ENCODE data around the gene CPT1B. TPM values are rescaled to one million over a fixed set of nuclear protein-coding genes. Genes with fewer than 3 reads are reported as not detected.

The CPT1B gene
- total RNA-seq, 4 donors from 2014 or later: 53.4 to 134 (median 63.7) TPM

DNA sequence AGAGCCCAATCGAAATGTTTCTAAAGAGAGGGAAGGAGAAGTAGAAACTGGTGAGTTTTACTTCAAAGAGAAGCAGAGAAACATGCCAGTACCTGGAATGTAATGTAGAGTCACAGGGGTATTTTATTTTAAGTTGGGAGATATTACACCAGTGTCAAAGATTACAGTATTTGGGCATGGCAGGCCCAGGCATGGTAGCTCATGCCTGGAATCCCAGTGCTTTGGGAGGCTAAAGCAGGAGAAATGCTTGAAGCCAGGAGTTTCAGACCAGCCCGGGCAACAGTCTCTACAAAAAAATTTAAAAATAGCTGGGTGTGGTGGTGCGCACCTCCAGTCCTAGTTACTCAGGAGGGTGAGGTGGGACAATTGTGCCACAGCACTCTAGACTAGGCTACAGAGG, 18.2 kb downstream of the CPT1B start:
- Histone ChIP-seq H3K27ac (no peak overlapping the region), H3K27me3 (no peaks in the 10 kb centered on the region), H3K36me3 (no peaks in the 10 kb centered on the region), H3K4me1 (peaks cover 0 to 10% of the 10 kb centered on the region in 2 donors), H3K4me3 (no peak overlapping the region), H3K9me3 (no peaks in the 10 kb centered on the region)
- in situ Hi-C loops (cut with MboI; ENCODE audit: low sequenced_read_pairs in 4 of 4): no loop called here
- TF ChIP-seq, protein P1, sequence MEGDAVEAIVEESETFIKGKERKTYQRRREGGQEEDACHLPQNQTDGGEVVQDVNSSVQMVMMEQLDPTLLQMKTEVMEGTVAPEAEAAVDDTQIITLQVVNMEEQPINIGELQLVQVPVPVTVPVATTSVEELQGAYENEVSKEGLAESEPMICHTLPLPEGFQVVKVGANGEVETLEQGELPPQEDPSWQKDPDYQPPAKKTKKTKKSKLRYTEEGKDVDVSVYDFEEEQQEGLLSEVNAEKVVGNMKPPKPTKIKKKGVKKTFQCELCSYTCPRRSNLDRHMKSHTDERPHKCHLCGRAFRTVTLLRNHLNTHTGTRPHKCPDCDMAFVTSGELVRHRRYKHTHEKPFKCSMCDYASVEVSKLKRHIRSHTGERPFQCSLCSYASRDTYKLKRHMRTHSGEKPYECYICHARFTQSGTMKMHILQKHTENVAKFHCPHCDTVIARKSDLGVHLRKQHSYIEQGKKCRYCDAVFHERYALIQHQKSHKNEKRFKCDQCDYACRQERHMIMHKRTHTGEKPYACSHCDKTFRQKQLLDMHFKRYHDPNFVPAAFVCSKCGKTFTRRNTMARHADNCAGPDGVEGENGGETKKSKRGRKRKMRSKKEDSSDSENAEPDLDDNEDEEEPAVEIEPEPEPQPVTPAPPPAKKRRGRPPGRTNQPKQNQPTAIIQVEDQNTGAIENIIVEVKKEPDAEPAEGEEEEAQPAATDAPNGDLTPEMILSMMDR (IDR thresholded peaks at IDR 0.05 in 4 of 5, conservative IDR thresholded peaks at IDR 0.05 in 1 of 5): no peak
- no peak for TF ChIP-seq POLR2A (IDR thresholded peaks at IDR 0.05)
- intact Hi-C loops (cut with DNase I; ENCODE audit: low total_unique reads): no loop called here
- DNase-seq: no peak
- ATAC-seq: no peak

DNA sequence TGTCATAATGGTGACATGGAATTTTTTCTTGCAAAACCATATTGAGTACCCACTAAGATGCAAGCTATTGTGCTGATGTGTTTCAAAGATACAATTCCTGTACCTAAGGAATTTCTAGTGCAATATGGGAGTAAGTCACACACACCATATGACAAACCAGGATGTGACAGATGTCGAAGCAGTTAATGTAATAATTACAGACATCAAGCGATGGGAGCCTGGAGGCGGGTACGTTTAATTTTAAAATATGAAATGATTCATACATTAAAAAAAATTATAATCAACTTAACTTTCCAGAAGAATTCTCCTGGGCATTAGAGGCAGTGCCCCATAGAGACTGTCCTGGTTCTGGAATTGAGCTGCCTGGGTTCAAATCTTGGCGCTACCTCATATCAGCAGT, 21.5 kb downstream of the CPT1B start:
- no peaks in the 10 kb centered on the region for H3K9me3 ChIP-seq
- TF ChIP-seq, protein P1 (IDR thresholded peaks at IDR 0.05 in 4 of 5, conservative IDR thresholded peaks at IDR 0.05 in 1 of 5): no peak
- ATAC-seq (no peak), DNase-seq (no peak)
- H3K27me3 ChIP-seq: no peaks in the 10 kb centered on the region
- no peaks in the 10 kb centered on the region for H3K36me3 ChIP-seq
- no peaks in the 10 kb centered on the region for H3K4me1 ChIP-seq
- no peak overlapping the region for H3K4me3 ChIP-seq
- intact Hi-C loops (cut with DNase I; ENCODE audit: low total_unique reads) (no loop called here), in situ Hi-C loops (cut with MboI; ENCODE audit: low sequenced_read_pairs in 4 of 4) (no loop called here)
- no peak overlapping the region for H3K27ac ChIP-seq

DNA sequence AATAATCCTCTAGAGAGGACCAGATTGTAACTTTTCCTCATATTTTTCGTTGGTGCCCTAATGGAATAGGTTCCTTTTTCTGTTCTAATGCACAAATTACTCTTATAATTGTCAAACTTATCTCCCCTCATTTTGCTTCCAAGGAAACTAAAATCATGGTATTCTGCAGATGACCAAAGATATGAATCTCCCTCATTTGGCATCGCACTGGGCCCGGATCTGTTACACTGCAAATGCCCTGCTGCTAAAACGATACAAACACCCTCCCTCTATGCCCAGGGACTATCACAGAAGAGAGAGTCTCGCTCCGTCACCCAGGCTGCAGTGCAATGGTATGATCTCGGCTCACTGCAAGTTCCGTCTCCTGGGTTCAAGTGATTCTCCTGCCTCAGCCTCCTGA, 24.9 kb downstream of the CPT1B start:
- in situ Hi-C loops (cut with MboI; ENCODE audit: low sequenced_read_pairs in 4 of 4): no loop called here
- intact Hi-C loops (cut with DNase I; ENCODE audit: low total_unique reads): no loop called here
- Histone ChIP-seq H3K4me3 (no peak overlapping the region), H3K9me3 (no peaks in the 10 kb centered on the region), H3K27me3 (peaks cover 17 to 20% (median 19%) of the 10 kb centered on the region in 3 donors), H3K36me3 (no peaks in the 10 kb centered on the region), H3K4me1 (peaks cover 4 to 7% of the 10 kb centered on the region in 2 donors), H3K27ac (no peak overlapping the region)
- DNase-seq (no peak), ATAC-seq (no peak)
- TF ChIP-seq, protein P1 (IDR thresholded peaks at IDR 0.05 in 4 of 5, conservative IDR thresholded peaks at IDR 0.05 in 1 of 5): no peak
- no peak for TF ChIP-seq POLR2A (IDR thresholded peaks at IDR 0.05)

DNA sequence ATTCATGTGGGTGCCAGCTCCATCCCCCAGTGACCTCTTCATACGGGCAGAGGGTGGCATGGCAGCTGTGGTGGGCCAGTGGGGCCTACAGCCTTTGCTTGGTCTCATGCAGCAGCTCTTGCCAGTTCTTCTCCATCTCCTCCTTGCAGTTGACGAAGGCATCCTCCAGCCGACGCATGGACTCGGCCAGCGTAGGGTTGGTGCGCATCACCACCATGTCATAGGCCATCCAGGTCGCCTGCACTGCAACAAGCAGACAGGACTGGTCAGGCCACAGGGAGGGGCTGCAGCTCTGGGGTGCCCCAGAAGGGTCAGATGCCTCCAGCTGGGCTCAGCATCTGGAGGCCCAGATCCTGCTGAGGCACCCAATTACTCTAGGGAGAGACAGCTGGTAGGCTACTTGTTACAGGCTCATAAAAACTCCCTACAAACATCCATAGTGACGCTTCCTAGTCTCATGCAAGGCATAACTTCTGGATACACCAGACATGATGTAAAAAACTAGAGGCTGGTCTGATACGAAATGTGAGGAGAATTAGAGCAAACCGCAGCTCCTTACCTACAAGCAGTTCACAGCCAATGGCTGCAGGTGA, 27.0 kb downstream of the CPT1B start:
- H3K36me3 ChIP-seq: no peaks in the 10 kb centered on the region
- no peak overlapping the region for H3K27ac ChIP-seq
- H3K4me1 ChIP-seq: peaks cover 5 to 9% of the 10 kb centered on the region in 2 donors
- no peak overlapping the region for H3K4me3 ChIP-seq
- TF ChIP-seq POLR2A (IDR thresholded peaks at IDR 0.05): no peak
- TF ChIP-seq, protein P1 (IDR thresholded peaks at IDR 0.05 in 4 of 5, conservative IDR thresholded peaks at IDR 0.05 in 1 of 5): no peak
- ATAC-seq: no peak
- peaks cover 28 to 33% (median 31%) of the 10 kb centered on the region in 3 donors for H3K27me3 ChIP-seq
- intact Hi-C loops (cut with DNase I; ENCODE audit: low total_unique reads) (no loop called here), in situ Hi-C loops (cut with MboI; ENCODE audit: low sequenced_read_pairs in 4 of 4) (no loop called here)
- DNase-seq: no peak
- H3K9me3 ChIP-seq: no peaks in the 10 kb centered on the region

DNA sequence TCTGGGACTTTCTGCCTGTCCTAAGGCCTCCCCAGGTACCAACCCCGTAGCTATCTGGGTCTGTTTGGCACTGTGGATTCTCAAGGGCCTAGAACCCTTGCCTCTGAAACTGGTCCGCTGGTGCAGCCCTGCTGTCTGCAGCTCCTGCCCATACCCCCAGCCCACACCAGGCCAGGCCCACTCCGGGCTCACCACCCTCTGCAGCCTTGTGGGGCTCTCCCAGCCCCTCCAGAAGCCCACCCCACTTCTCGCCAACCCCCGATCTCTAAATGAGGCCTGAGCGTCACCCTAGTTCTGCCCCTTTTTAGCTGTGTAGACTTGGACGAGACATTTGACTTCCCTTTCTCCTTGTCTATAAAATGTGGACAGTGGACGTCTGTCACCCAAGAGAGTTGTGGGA, 27.8 kb downstream of the CPT1B start:
- intact Hi-C loops (cut with DNase I; ENCODE audit: low total_unique reads) (no loop called here), in situ Hi-C loops (cut with MboI; ENCODE audit: low sequenced_read_pairs in 4 of 4) (no loop called here)
- Histone ChIP-seq H3K27me3 (peaks cover 33 to 38% (median 36%) of the 10 kb centered on the region in 3 donors), H3K9me3 (no peaks in the 10 kb centered on the region), H3K36me3 (no peaks in the 10 kb centered on the region), H3K4me1 (peaks cover 5 to 9% of the 10 kb centered on the region in 2 donors), H3K27ac (no peak overlapping the region), H3K4me3 (no peak overlapping the region)
- ATAC-seq (no peak), DNase-seq (no peak)
- no peak for TF ChIP-seq POLR2A (IDR thresholded peaks at IDR 0.05)
- TF ChIP-seq, protein P1 (IDR thresholded peaks at IDR 0.05 in 4 of 5, conservative IDR thresholded peaks at IDR 0.05 in 1 of 5): no peak
